GM12864 (cell line): ENCODE data around the gene ACP2.

Source experiments
- DNase-seq: peaks from one replicate; pipeline ENCODE4 v3.0.0-alpha.2; 2011; ENCODE audit warnings: low read depth
- H3K4me3 ChIP-seq: 2 replicates; pipeline ENCODE4 v1.5.1; 2011; ENCODE audit warnings: mild to moderate bottlenecking, low read depth, low read length, control low read depth
- CTCF ChIP-seq: IDR thresholded peaks from 2 replicates; pipeline ENCODE4 v1.5.1; 2011; ENCODE audit warnings: low read depth, mild to moderate bottlenecking, moderate library complexity, low read length, control low read depth, inconsistent platforms; ENCODE audit errors: missing control alignments

The ACP2 gene

GRCh38 chr11:47284151-47284550 is 35.5 kb upstream of the ACP2 start:
- no peak for DNase-seq
- no peak overlapping the region for H3K4me3 ChIP-seq
- TF ChIP-seq CTCF = no peak

- no peak for TF ChIP-seq CTCF
- no peak for DNase-seq
These were observed 33.8 kb upstream of the ACP2 start for GRCh38 chr11:47282462-47282861.

GRCh38 chr11:47280860-47281259 is 32.2 kb upstream of the ACP2 start:
- H3K4me3 ChIP-seq = no peak overlapping the region
- TF ChIP-seq CTCF = no peak
- no peak for DNase-seq

More at GRCh38 chr11:47282462-47282861, 33.8 kb upstream of the ACP2 start:
- H3K4me3 ChIP-seq = no peak overlapping the region

- DNase-seq = no peak
- H3K4me3 ChIP-seq = no peak overlapping the region
- TF ChIP-seq CTCF = no peak
These were observed 31.5 kb upstream of the ACP2 start for GRCh38 chr11:47280099-47280498.

GRCh38 chr11:47278769-47279168 is 30.2 kb upstream of the ACP2 start:
- no peak for TF ChIP-seq CTCF
- DNase-seq = no peak
- no peak overlapping the region for H3K4me3 ChIP-seq

- DNase-seq = no peak
- TF ChIP-seq CTCF = no peak
- no peak overlapping the region for H3K4me3 ChIP-seq
These were observed 29.4 kb upstream of the ACP2 start for GRCh38 chr11:47278058-47278457.

GRCh38 chr11:47276923-47277322 is 28.3 kb upstream of the ACP2 start:
- DNase-seq = no peak
- no peak overlapping the region for H3K4me3 ChIP-seq

More at GRCh38 chr11:47276923-47277322, 28.3 kb upstream of the ACP2 start:
- TF ChIP-seq CTCF = no peak
